Measurements from ENCODE around the gene UBE2H.

- TF ChIP-seq CTCF (IDR thresholded peaks at IDR 0.05): no peak
- TF ChIP-seq POLR2A (IDR thresholded peaks at IDR 0.05): no peak
- no peak for TF ChIP-seq POLR2AphosphoS5 (IDR thresholded peaks at IDR 0.05; ENCODE audit: insufficient read depth in 1 of 2, low read depth in 1 of 2)
Measured at GRCh38 chr7:129883151-129883550, 69.6 kb downstream of the UBE2H start.
